Jurkat, Clone E6-1 (cell line): ENCODE results near the gene PLXDC2.

ENCODE experiments used
- DNase-seq: peaks from one replicate; pipeline ENCODE4 v3.0.0-alpha.2; 2011; ENCODE audit warnings: low read depth, low spot score
- H3K4me3 ChIP-seq: 2 replicates; pipeline ENCODE4 v1.5.1; 2011; ENCODE audit warnings: mild to moderate bottlenecking, low read length, control low read depth, moderate library complexity

The PLXDC2 gene

GRCh38 chr10:20073167-20073566 is 256.9 kb downstream of the PLXDC2 start:
- DNase-seq, result no peak
- H3K4me3 ChIP-seq, result no peak overlapping the region

- H3K4me3 ChIP-seq, result no peak overlapping the region
- DNase-seq, result no peak
These were observed 259.5 kb downstream of the PLXDC2 start for GRCh38 chr10:20075713-20076112.

GRCh38 chr10:20084451-20084850 is 268.2 kb downstream of the PLXDC2 start:
- no peak for DNase-seq
- H3K4me3 ChIP-seq, result no peak overlapping the region

GRCh38 chr10:20085115-20085514 is 268.9 kb downstream of the PLXDC2 start:
- DNase-seq, result no peak
- H3K4me3 ChIP-seq, result no peak overlapping the region

GRCh38 chr10:20087353-20087752 is 271.1 kb downstream of the PLXDC2 start:
- no peak for DNase-seq
- no peak overlapping the region for H3K4me3 ChIP-seq

- no peak for DNase-seq
- no peak overlapping the region for H3K4me3 ChIP-seq
These were observed 271.9 kb downstream of the PLXDC2 start for GRCh38 chr10:20088061-20088701.

GRCh38 chr10:20089879-20090278 is 273.6 kb downstream of the PLXDC2 start:
- DNase-seq, result peak; percentile 8
- H3K4me3 ChIP-seq, result no peak overlapping the region

- no peak for DNase-seq
- H3K4me3 ChIP-seq, result no peak overlapping the region
These were observed 274.6 kb downstream of the PLXDC2 start for GRCh38 chr10:20090831-20091230.

- no peak overlapping the region for H3K4me3 ChIP-seq
- no peak for DNase-seq
These were observed 275.5 kb downstream of the PLXDC2 start for GRCh38 chr10:20091698-20092097.

GRCh38 chr10:20093600-20093999 is 277.4 kb downstream of the PLXDC2 start:
- H3K4me3 ChIP-seq, result no peak overlapping the region
- no peak for DNase-seq

- DNase-seq, result no peak
- no peak overlapping the region for H3K4me3 ChIP-seq
These were observed 278.2 kb downstream of the PLXDC2 start for GRCh38 chr10:20094226-20094976.

GRCh38 chr10:20100171-20100570 is 283.9 kb downstream of the PLXDC2 start:
- no peak for DNase-seq

GRCh38 chr10:20105236-20105635 is 289.0 kb downstream of the PLXDC2 start:
- no peak overlapping the region for H3K4me3 ChIP-seq
- no peak for DNase-seq

More at GRCh38 chr10:20100171-20100570, 283.9 kb downstream of the PLXDC2 start:
- no peak overlapping the region for H3K4me3 ChIP-seq

GRCh38 chr10:20105931-20106330 is 289.7 kb downstream of the PLXDC2 start:
- DNase-seq, result no peak
- H3K4me3 ChIP-seq, result no peak overlapping the region

- no peak for DNase-seq
- no peak overlapping the region for H3K4me3 ChIP-seq
These were observed 291.8 kb downstream of the PLXDC2 start for GRCh38 chr10:20108021-20108420.

- no peak overlapping the region for H3K4me3 ChIP-seq
- DNase-seq, result no peak
These were observed 293.4 kb downstream of the PLXDC2 start for GRCh38 chr10:20109613-20110012.

GRCh38 chr10:20110125-20111100 is 294.2 kb downstream of the PLXDC2 start:
- no peak overlapping the region for H3K4me3 ChIP-seq
- no peak for DNase-seq

GRCh38 chr10:20114179-20114578 is 297.9 kb downstream of the PLXDC2 start:
- no peak for DNase-seq
- no peak overlapping the region for H3K4me3 ChIP-seq

GRCh38 chr10:20115894-20116293 is 299.7 kb downstream of the PLXDC2 start:
- no peak overlapping the region for H3K4me3 ChIP-seq
- no peak for DNase-seq

- no peak overlapping the region for H3K4me3 ChIP-seq
- DNase-seq, result no peak
These were observed 301.2 kb downstream of the PLXDC2 start for GRCh38 chr10:20117471-20117870.
